GM20431 (cell line): ENCODE data around the gene IRX6.

ENCODE experiments used
- in situ Hi-C: fragments of 300-500 bp; cut with MseI, MboI; formaldehyde crosslinking; loops from one replicate; pipeline ENCODE4 v1.15.0; 2020; ENCODE audit warnings: low sequenced_read_pairs; ENCODE audit not compliant: unreplicated experiment

Gene IRX6

GRCh38 chr16:55323637-55324271, at the start of gene IRX6:
TSS of gene IRX6 (plus strand) at chr16:55324203. CDS start at chr16:55325092, 889 bp downstream.
- in situ Hi-C loops, result no loop called here

GRCh38 chr16:55274391-55274790, 49.6 kb upstream of the IRX6 start:
- in situ Hi-C loops, result no loop called here

GRCh38 chr16:55275167-55275566, 48.8 kb upstream of the IRX6 start:
- in situ Hi-C loops, result no loop called here

- in situ Hi-C loops, result no loop called here
These were observed 48.1 kb upstream of the IRX6 start for GRCh38 chr16:55275869-55276268.

GRCh38 chr16:55277536-55277935, 46.5 kb upstream of the IRX6 start:
- in situ Hi-C loops, result no loop called here

GRCh38 chr16:55279598-55279997, 44.4 kb upstream of the IRX6 start:
- in situ Hi-C loops, result no loop called here

- in situ Hi-C loops, result no loop called here
These were observed 43.4 kb upstream of the IRX6 start for GRCh38 chr16:55280587-55280986.

GRCh38 chr16:55282441-55282840, 41.6 kb upstream of the IRX6 start:
- in situ Hi-C loops, result no loop called here

GRCh38 chr16:55283812-55284717, 39.9 kb upstream of the IRX6 start:
- in situ Hi-C loops, result no loop called here

- in situ Hi-C loops, result no loop called here
These were observed 39.3 kb upstream of the IRX6 start for GRCh38 chr16:55284718-55285099.

- in situ Hi-C loops, result no loop called here
These were observed 38.4 kb upstream of the IRX6 start for GRCh38 chr16:55285586-55285985.

GRCh38 chr16:55289353-55289752, 34.6 kb upstream of the IRX6 start:
- in situ Hi-C loops, result no loop called here

GRCh38 chr16:55291847-55292246, 32.2 kb upstream of the IRX6 start:
- in situ Hi-C loops, result no loop called here

- in situ Hi-C loops, result no loop called here
These were observed 31.5 kb upstream of the IRX6 start for GRCh38 chr16:55292491-55292890.

- in situ Hi-C loops, result no loop called here
These were observed 29.9 kb upstream of the IRX6 start for GRCh38 chr16:55294129-55294528.

- in situ Hi-C loops, result no loop called here
These were observed 29.1 kb upstream of the IRX6 start for GRCh38 chr16:55294931-55295342.

- in situ Hi-C loops, result no loop called here
These were observed 26.7 kb upstream of the IRX6 start for GRCh38 chr16:55297062-55297909.

GRCh38 chr16:55297910-55298479, 26.0 kb upstream of the IRX6 start:
- in situ Hi-C loops, result no loop called here

GRCh38 chr16:55301385-55302008, 22.5 kb upstream of the IRX6 start:
- in situ Hi-C loops, result no loop called here

- in situ Hi-C loops, result no loop called here
These were observed 21.4 kb upstream of the IRX6 start for GRCh38 chr16:55302635-55303034.
